HUDEP-2 (cell line): ENCODE results near the gene ADRA1B.
"Not testable (repeated sequence)": the region's sequence is repeated elsewhere in the genome, so short reads cannot be mapped to it uniquely, and the experiment has no call there.

Experiments
- DNase-seq, 76 experiments: peaks; one replicate each; lab custom pipeline; 2025; ENCODE audit not compliant: unreplicated experiment in 76 of 76; lab: John Stamatoyannopoulos, UW

Gene ADRA1B

GRCh38 chr5:160008877-160009590 is 92.8 kb downstream of the ADRA1B start, which contains the start of gene TTC1:
Gene TTC1 (plus strand): TSS chr5:160009139. CDS start chr5:160010529, 1,390 bp downstream.
- DNase-seq, result peak in 74 of 76 experiments; percentile 4 to 97 (median 88)

GRCh38 chr5:160009591-160009989 is 93.3 kb downstream of the ADRA1B start:
- DNase-seq, result peak in 1 of 76 experiments; percentile 7

- no peak for DNase-seq
Observed at GRCh38 chr5:160011471-160011870, 95.2 kb downstream of the ADRA1B start.

DNA sequence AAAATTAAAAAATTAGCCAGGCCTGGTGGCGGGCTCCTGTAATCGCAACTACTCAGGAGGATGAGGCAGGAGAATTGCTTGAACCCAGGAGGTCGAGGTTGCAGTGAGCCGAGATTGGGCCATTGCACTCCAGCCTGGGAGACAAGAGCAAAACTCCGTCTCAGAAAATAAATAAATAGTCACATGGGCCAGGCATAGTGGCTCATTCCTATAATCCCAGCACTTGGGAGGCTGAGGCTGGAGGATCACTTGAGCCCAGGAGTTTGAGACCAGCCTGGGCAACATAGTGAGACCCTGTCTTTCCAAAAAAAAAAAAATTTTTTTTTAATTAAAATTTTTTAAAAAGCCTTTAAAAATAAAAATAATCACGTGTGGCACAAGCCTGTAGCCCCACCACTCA is 97.9 kb downstream of the ADRA1B start:
- DNase-seq, result not testable (repeated sequence)

- DNase-seq, result no peak
Observed at GRCh38 chr5:160018945-160019625, 102.8 kb downstream of the ADRA1B start.

GRCh38 chr5:160020266-160020770 is 104.0 kb downstream of the ADRA1B start:
- DNase-seq, result no peak

GRCh38 chr5:160020964-160021363 is 104.7 kb downstream of the ADRA1B start:
- DNase-seq, result no peak

DNA sequence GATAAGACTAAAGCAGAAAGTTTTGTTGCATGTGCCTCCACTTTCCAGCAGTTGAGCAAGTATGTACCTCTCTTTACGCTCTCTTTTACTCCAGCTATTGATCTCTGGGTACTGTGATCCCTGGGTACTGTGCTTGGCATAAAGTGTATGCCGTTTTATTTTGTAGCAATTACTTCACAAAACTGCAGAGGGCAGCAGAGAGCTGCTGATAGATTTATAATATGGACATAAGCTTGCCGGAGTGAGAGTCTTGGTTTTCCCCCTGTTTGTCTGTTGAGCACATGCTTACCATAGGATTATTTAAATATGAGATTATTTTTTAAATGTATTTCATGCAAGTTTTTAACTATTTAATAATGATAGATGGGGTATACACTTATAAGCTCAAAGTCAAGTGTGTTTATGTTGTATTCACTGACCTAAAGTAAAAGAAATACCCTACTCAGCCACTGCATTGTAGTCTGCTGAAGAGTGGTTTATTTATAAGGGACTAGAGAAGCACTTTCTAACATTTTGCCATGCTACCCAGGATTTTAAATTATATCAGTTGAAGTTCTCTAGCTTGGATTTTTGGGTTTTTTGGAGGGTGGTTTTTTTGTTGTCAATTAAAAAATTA is 105.7 kb downstream of the ADRA1B start:
- peak in 56 of 76 experiments; percentile 1 to 77 (median 42) for DNase-seq
